GF-D8 (cell line): ENCODE results near the gene TNRC6B.

Source experiments
- DNase-seq: peaks from one replicate; lab custom pipeline; 2025; lab: John Stamatoyannopoulos, UW

Gene TNRC6B

DNA sequence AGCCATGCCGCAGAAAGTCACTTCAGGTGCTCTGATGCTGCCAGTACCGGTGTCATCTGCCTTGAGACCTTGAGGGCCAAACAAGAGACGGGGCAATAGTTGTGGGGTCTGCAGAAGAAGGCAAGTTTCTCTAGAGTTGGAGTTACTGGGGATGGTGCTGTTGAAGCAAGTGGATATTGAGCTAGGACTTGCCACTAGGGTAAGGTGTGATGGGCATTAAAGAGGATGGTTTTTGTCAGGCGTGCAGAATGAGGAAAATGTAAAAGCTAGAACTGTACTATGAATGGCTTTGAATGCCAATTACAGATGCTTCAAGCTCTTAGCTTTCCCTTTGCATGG, 61.6 kb downstream of the TNRC6B start:
- DNase-seq: no peak

DNA sequence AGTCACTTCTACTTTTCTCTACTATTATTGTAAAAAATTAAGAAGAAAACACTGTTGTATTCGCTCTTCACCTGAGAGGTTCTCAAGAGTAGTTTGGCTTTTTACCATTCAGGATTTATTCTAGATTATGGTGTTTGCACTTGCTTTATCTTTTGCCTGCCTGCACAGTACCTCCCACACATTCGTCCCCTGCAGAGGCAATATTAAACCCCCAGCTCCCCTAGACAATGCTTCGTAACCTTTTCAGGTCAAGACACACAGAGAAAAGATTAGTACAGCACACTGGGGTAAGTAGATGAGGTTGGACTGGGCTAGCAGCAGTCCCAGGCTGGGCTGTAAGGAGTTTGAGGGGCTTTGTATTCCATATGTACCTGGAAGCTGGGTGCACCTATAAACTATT, 62.4 kb downstream of the TNRC6B start:
- no peak for DNase-seq

- DNase-seq: no peak
These were observed 63.0 kb downstream of the TNRC6B start for GRCh38 chr22:40240686-40241085.

DNA sequence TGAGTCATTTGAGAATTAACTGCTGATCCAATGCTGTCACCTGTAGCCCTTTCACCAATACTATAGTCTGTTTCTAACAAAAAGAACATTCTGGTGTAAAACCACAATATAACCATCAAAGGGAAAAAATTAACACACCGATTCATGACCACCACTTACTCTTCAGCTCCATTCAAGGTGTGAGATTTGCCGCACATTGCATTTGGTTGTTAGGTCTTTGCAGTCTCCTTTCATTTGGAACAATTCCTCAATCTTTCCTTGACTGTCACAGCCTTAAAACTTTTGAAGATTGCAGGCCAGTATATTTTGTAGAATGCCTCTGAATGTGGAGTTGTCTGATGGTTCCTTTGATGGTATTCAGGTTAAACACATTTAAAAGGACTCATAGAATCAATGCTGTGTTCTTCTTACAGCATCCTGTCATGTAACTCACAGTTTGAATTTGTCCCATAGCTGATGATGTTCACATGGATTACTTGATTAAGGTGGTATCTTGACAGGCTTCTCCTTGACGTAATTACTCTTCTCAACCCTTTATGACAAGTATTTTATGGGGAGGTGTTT, 63.6 kb downstream of the TNRC6B start:
- no peak for DNase-seq

- DNase-seq: peak; percentile 54
These were observed 66.2 kb downstream of the TNRC6B start for GRCh38 chr22:40243891-40244290.

GRCh38 chr22:40244586-40244985, 66.9 kb downstream of the TNRC6B start:
- no peak for DNase-seq

DNA sequence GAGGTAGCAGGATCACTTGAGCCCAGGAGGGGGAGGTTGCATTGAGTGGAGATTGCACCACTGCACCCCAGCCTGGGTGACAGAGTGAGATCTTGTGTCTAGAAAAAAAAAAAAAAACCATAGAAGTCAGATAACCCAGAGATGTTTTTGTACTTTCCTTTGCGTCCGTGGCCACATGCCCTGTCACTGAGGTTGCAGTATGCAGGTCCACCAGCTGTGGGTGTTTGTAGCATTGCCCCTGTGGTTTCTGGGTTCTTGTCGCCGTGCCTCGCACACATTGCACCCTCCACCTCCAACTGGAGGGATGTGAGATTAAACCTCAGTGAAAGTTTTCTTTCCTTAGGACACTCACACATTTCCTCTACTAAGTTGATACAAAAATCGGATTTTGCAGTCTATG, 70.3 kb downstream of the TNRC6B start:
- no peak for DNase-seq

DNA sequence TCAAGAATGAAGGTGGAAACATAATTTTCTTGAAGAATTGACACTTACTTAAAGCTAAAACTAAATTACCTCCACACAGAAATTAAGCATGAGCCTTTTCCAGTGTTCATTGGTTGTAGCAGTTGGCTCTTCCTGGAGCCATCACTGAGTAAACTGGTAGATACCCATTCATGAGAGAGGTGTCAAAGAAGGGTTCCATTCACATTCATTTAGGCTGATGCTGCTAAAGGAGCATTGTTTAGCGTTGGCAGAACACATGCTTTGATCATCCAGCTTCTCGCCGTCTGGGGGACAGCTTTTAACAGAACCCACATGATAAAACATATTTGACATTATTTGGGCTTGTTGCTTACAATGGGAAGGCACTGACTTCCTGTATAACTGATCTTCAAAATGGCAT, 71.6 kb downstream of the TNRC6B start:
- DNase-seq: no peak

- DNase-seq: no peak
These were observed 72.9 kb downstream of the TNRC6B start for GRCh38 chr22:40250608-40251007.

DNA sequence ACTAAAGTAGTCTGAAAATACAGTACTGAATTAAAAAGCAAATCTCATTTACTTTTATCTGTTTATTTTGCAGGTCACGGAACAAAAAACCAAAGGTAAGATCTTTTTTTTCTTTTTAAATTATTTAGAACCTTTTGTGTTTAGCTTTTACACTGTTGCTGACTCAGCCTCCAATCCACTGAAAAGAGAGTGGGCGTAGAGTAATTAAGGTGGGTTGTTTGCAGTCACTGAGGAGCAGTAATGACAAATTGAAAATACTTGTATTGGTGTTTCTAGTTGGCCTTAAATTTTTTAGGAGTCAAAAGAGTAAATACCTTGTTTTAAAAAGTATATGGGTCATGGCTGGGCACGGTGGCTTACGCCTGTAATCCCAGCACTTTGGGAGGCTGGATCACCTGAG, 73.4 kb downstream of the TNRC6B start:
- no peak for DNase-seq

GRCh38 chr22:40252146-40252545, 74.4 kb downstream of the TNRC6B start:
- no peak for DNase-seq

DNA sequence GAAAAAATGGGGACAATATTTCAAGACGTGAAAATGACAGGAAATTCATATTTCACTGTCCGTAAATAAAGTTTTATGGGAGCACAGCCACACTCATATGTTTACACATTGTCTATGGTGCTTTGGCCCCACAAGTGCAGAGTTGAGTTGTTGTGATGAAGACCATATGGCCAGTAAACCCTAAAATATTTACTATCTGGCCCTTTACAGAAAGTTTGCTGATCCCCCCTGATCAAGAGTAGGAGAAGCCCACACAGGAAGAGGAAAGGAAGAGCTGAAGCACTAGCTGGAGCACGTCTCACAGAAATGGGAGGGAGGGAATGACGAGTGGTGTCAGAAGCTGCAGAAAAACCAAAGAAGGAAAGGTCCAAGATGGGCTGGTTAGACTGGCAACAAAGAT, 78.8 kb downstream of the TNRC6B start:
- no peak for DNase-seq

GRCh38 chr22:40258017-40258416, 80.3 kb downstream of the TNRC6B start:
- DNase-seq: no peak

- DNase-seq: no peak
These were observed 80.8 kb downstream of the TNRC6B start for GRCh38 chr22:40258501-40258915.

GRCh38 chr22:40261783-40262182, 84.1 kb downstream of the TNRC6B start:
- DNase-seq: no peak

GRCh38 chr22:40263191-40263590, 85.5 kb downstream of the TNRC6B start:
- DNase-seq: peak; percentile 83

GRCh38 chr22:40265783-40266182, 88.1 kb downstream of the TNRC6B start:
- peak; percentile 48 for DNase-seq

GRCh38 chr22:40270031-40270430, 92.3 kb downstream of the TNRC6B start:
- no peak for DNase-seq

GRCh38 chr22:40270748-40271373, 93.1 kb downstream of the TNRC6B start:
- no peak for DNase-seq

- DNase-seq: no peak
These were observed 93.7 kb downstream of the TNRC6B start for GRCh38 chr22:40271440-40271839.

- no peak for DNase-seq
These were observed 95.6 kb downstream of the TNRC6B start for GRCh38 chr22:40273319-40273718.

DNA sequence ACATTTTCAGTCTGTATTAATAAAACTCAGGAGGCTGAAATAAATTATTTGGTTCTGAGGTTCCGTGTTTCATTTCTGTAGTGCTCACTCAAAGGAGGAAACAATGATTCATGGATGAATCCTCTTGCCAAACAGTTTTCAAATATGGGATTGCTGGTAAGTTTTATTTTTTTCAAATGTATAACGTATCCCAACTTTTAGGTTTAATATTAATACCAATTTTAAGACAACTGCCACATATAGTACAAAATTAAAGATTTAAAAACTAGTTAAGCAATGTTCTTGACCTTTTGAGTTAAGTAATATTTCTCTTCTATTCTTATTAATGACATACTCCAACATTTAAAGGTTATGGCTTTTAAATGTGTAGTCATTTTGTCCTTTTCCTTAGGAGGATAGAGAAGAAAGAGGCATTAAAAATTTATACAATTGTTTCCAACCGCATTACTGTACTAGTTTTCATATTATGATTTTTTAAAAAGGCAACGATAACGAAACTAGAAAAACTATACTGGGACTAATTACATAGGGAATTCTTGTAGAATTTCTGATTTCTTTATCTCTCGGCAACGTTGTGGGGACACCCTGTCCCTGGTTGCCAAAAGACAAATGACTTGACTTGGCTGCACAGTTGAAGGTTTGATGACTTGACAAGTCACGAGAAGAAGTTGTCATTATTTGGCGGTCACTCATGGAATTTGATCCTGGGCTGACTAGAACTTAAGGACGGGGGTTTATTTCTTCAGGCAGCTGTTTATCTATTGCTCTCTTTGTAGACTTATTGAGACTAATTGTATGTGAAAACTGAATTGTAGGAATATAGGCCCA, 99.5 kb downstream of the TNRC6B start:
- DNase-seq: no peak

DNA sequence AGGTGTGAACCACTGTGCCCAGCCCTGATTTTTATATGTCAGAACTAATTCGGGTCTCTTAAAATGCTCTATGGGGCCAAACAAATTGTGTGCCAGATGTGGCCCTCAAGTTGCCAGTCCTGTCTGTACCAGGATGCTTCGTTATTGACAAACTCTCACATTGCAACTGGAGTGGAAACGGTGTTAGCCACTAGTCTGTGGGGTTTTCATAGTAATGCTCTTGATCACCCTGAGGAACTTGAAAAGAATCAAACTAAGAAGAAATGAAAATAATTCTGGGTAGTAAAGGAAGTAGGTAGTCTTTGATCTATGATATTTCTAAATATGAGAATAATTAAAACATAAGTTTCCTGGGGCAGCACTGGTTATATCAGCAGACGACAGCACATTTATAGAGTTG, 101.3 kb downstream of the TNRC6B start:
- no peak for DNase-seq

- no peak for DNase-seq
These were observed 104.0 kb downstream of the TNRC6B start for GRCh38 chr22:40281717-40282116.
